ENCODE data around the gene CLASRP.

GRCh38 chr19:45076029-45076850 is 37.4 kb downstream of the CLASRP start, which contains the start of gene ZNF296:
- TF ChIP-seq CTCF (IDR thresholded peaks at IDR 0.05; ENCODE audit: low read depth, low read length, poor library complexity, severe bottlenecking) (no peak), EZH2phosphoT487 (IDR thresholded peaks at IDR 0.05; ENCODE audit: borderline replicate concordance, low read length) (no peak)
